COLO829 (cell line): ENCODE data around the gene CGB8.
"Not testable (repeated sequence)": the region's sequence is repeated elsewhere in the genome, so short reads cannot be mapped to it uniquely, and the experiment has no call there.

ENCODE experiments used
- DNase-seq: peaks from one replicate; pipeline ENCODE4 v3.0.0; 2012; ENCODE audit warnings: low spot score

Gene CGB8

GRCh38 chr19:49030323-49030722 is 18.6 kb downstream of the CGB8 start:
- not testable (repeated sequence) for DNase-seq

GRCh38 chr19:49029749-49030148 is 19.2 kb downstream of the CGB8 start:
- DNase-seq: not testable (repeated sequence)

- not testable (repeated sequence) for DNase-seq
Observed at GRCh38 chr19:49028686-49029085, 20.2 kb downstream of the CGB8 start.

GRCh38 chr19:49025599-49025998 is 23.3 kb downstream of the CGB8 start:
- DNase-seq: not testable (repeated sequence)

- not testable (repeated sequence) for DNase-seq
Observed at GRCh38 chr19:49025088-49025487, 23.8 kb downstream of the CGB8 start.

GRCh38 chr19:49024233-49024632 is 24.7 kb downstream of the CGB8 start, which contains the start of gene CGB3:
Gene CGB3 (minus strand): TSS chr19:49024333. CDS start chr19:49023971, 362 bp downstream.
- not testable (repeated sequence) for DNase-seq

- DNase-seq: no peak
Observed at GRCh38 chr19:49022116-49022515, 26.8 kb downstream of the CGB8 start.

- no peak for DNase-seq
Observed at GRCh38 chr19:49020931-49021895, 27.7 kb downstream of the CGB8 start.

GRCh38 chr19:49020342-49020741 is 28.6 kb downstream of the CGB8 start:
- no peak for DNase-seq

- peak; percentile 61 for DNase-seq
Observed at GRCh38 chr19:49019242-49019932, 29.5 kb downstream of the CGB8 start.

GRCh38 chr19:49018388-49019241 is 30.3 kb downstream of the CGB8 start:
- DNase-seq: not testable (repeated sequence)

GRCh38 chr19:49017666-49018351 is 31.1 kb downstream of the CGB8 start:
- no peak for DNase-seq

- no peak for DNase-seq
Observed at GRCh38 chr19:49017041-49017665, 31.8 kb downstream of the CGB8 start, which contains the start of gene LHB. Gene LHB (minus strand): TSS chr19:49017091. CDS start chr19:49017081, 10 bp downstream.

GRCh38 chr19:49016067-49016839 is 32.7 kb downstream of the CGB8 start:
- DNase-seq: no peak

GRCh38 chr19:49014870-49015255 is 34.0 kb downstream of the CGB8 start:
- DNase-seq: no peak

GRCh38 chr19:49014123-49014869 is 34.6 kb downstream of the CGB8 start:
- DNase-seq: no peak

- DNase-seq: peak; percentile 47
Observed at GRCh38 chr19:49011194-49011593, 37.7 kb downstream of the CGB8 start.

GRCh38 chr19:49010453-49010852 is 38.5 kb downstream of the CGB8 start:
- DNase-seq: no peak

GRCh38 chr19:49009828-49010227 is 39.1 kb downstream of the CGB8 start:
- DNase-seq: no peak
